Measurements from ENCODE around the gene TRPV3.

GRCh38 chr17:3505008-3505407 is 52.6 kb downstream of the TRPV3 start:
- no peak for TF ChIP-seq EZH2 (IDR thresholded peaks at IDR 0.05; ENCODE audit: low read depth, unreplicated experiment)
- no peak for TF ChIP-seq CTCF (conservative IDR thresholded peaks at IDR 0.05; ENCODE audit: low read depth in 2 of 2)
- TF ChIP-seq ZNF462 (CRISPR knock-in tag; IDR thresholded peaks at IDR 0.05): no peak
- no peak for TF ChIP-seq POLR2AphosphoS5 (IDR thresholded peaks at IDR 0.05; ENCODE audit: low read depth)
- TF ChIP-seq ZNF331 (CRISPR knock-in tag; IDR thresholded peaks at IDR 0.05; ENCODE audit: low read depth): no peak
- no peak for TF ChIP-seq REST (IDR thresholded peaks at IDR 0.05; ENCODE audit: unreplicated experiment)
- TF ChIP-seq EZH2phosphoT487 (IDR thresholded peaks at IDR 0.05; ENCODE audit: unreplicated experiment): no peak
- TF ChIP-seq JUNB (IDR thresholded peaks at IDR 0.05; ENCODE audit: unreplicated experiment): no peak
